Prostate gland (tissue), 2 donors: ENCODE results near the gene SBF2. TPM values are rescaled to one million over a fixed set of nuclear protein-coding genes. Genes with fewer than 3 reads are reported as not detected.

ENCODE experiments used
- DNase-seq: peaks from one replicate; pipeline ENCODE4 v3.0.0-alpha.2; 2019; ENCODE audit warnings: low spot score
- H3K27ac ChIP-seq, 2 donors: fragments of 200-600 bp; sonication (generic); 2 replicates each; pipeline ENCODE4 v1.5.1; 2017 to 2019
- H3K27me3 ChIP-seq: fragments of 200-600 bp; sonication (generic); replicated peaks from 2 replicates; pipeline ENCODE4 v1.5.1; 2019; ENCODE audit not compliant: insufficient read depth
- H3K36me3 ChIP-seq, 2 donors: fragments of 200-600 bp; sonication (generic); 1 replicate in 1 of 2; 2 replicates in 1 of 2; pipeline versions ENCODE4 v1.5.1 to v1.8.1; 2017 to 2019
- H3K4me1 ChIP-seq: fragments of 200-600 bp; sonication (generic); replicated peaks from 2 replicates; pipeline ENCODE4 v1.5.1; 2019
- H3K4me3 ChIP-seq, 2 donors: fragments of 200-600 bp; sonication (generic); 2 replicates each; pipeline ENCODE4 v1.5.1; 2017 to 2019
- H3K9me3 ChIP-seq: fragments of 200-600 bp; sonication (generic); 2 replicates; pipeline ENCODE4 v1.5.1; 2017
- POLR2A ChIP-seq: fragments of 450-650 bp; IDR thresholded peaks from one replicate; pipeline ENCODE4 v1.6.1; 2016; ENCODE audit warnings: antibody characterized with exemption, mild to moderate bottlenecking
- POLR2AphosphoS5 ChIP-seq: sonication (generic); formaldehyde crosslinking; IDR thresholded peaks from one replicate; pipeline ENCODE4 v1.6.1; 2017; ENCODE audit warnings: antibody characterized with exemption
- WGBS: methylation state at CpG from one replicate; pipeline ENCODE4 v1.1.5; 2018; 5-methylcytosine and 5-hydroxymethylcytosine counted together
- intact Hi-C: fragments of 100-400 bp; cut with DNase I; formaldehyde crosslinking; loops from one replicate; pipeline ENCODE4 v1.14.2; 2022
- total RNA-seq, 2 donors: library from RNA; depleted of rRNA; stranded (reverse); fragments of >200 nt; gene quantifications; one replicate each; pipeline ENCODE4 v1.1.0, GENCODE V29; 2016
- TF ChIP-seq, protein P1 (sequence below), 4 experiments: fragments of 200-600 bp in 2 of 4; fragments of 450-650 bp in 2 of 4; sonication (generic) in 2 of 4; IDR thresholded peaks; 1 replicate in 3 of 4; 2 replicates in 1 of 4; pipeline ENCODE4 v1.5.1; 2016 to 2019; ENCODE audit warnings: antibody characterized with exemption in 4 of 4, mild to moderate bottlenecking in 2 of 4, moderate library complexity in 2 of 4

The SBF2 gene
- total RNA-seq, 2 donors from 2014 or later: 35.9 to 56.7 TPM

DNA sequence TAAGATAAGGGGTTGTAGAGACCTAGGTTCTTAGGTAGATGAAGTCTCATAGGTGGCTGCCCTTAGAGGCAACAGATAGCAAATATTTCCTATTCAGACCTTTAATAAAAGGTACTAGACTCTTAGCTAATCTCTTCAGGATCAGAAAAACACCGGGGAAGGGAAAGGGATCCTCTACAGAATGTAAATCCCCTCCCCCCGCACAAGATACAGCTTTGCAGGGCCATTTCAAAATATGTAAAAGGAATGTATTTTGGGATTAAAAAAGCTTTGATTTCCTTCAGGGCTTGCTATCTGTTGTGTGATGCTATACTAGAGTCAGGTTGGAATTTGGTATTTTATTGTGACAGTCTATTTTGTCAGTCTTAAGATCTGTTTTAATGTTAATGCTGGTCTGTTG lies 517.0 kb downstream of the SBF2 start:
- intact Hi-C loops: no loop called here
- peaks cover 2% of the 10 kb centered on the region for H3K4me1 ChIP-seq
- no peak overlapping the region for H3K27ac ChIP-seq
- H3K9me3 ChIP-seq: no peaks in the 10 kb centered on the region
- no peak for DNase-seq
- WGBS: 78% methylated on average over 2 of the region's 2 CpGs
- H3K27me3 ChIP-seq: no peaks in the 10 kb centered on the region
- TF ChIP-seq POLR2A: no peak
- TF ChIP-seq, protein P1, sequence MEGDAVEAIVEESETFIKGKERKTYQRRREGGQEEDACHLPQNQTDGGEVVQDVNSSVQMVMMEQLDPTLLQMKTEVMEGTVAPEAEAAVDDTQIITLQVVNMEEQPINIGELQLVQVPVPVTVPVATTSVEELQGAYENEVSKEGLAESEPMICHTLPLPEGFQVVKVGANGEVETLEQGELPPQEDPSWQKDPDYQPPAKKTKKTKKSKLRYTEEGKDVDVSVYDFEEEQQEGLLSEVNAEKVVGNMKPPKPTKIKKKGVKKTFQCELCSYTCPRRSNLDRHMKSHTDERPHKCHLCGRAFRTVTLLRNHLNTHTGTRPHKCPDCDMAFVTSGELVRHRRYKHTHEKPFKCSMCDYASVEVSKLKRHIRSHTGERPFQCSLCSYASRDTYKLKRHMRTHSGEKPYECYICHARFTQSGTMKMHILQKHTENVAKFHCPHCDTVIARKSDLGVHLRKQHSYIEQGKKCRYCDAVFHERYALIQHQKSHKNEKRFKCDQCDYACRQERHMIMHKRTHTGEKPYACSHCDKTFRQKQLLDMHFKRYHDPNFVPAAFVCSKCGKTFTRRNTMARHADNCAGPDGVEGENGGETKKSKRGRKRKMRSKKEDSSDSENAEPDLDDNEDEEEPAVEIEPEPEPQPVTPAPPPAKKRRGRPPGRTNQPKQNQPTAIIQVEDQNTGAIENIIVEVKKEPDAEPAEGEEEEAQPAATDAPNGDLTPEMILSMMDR (IDR thresholded peaks at IDR 0.05): no peak
- no peak for TF ChIP-seq POLR2AphosphoS5
- no peaks in the 10 kb centered on the region for H3K36me3 ChIP-seq
- H3K4me3 ChIP-seq: no peak overlapping the region

DNA sequence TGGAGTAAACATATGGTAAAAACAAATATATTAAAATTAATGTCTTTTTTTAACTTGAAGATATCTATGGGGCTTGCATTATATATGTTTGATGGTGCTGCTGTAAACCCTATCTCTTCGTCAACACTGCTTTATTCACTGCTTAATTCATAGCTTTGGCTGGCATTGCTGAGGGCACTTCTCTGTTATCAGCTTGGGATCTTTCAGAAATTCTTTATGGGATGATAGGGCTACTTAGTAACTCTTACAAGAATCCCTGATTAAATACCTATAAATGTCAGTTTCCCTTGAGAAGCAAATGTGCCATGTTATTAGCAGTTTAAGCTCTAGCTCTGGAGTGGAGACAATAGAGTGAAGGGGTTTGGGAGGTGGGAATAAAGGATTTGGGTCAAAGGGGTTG lies 517.8 kb downstream of the SBF2 start:
- Histone ChIP-seq H3K36me3 (no peaks in the 10 kb centered on the region), H3K27me3 (no peaks in the 10 kb centered on the region), H3K27ac (no peak overlapping the region), H3K9me3 (no peaks in the 10 kb centered on the region), H3K4me3 (no peak overlapping the region), H3K4me1 (peaks cover 2% of the 10 kb centered on the region)
- TF ChIP-seq POLR2A: no peak
- TF ChIP-seq, protein P1 (IDR thresholded peaks at IDR 0.05): no peak
- TF ChIP-seq POLR2AphosphoS5: no peak
- no peak for DNase-seq
- intact Hi-C loops: no loop called here
- 32% methylated on average over 1 of the region's 1 CpG for WGBS

DNA sequence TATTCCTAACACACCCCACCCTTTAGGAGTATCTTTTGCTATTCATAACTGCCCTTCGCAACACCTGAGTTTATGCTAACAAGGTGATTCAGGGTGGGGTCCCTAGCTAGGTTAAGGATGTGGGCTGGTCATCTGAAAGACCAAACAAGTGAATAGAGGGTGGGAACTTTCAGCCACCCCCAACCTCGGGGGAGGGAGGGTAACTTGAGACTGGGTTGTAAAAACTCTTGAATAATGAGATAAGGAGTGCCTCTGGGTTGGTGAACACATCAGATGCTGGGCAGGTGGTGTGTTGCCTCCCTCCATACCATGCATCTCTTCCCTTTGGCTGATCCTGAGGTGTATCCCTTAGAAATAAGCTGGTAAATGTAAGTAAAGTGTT lies 518.6 kb downstream of the SBF2 start:
- WGBS: 61% methylated on average over 2 of the region's 2 CpGs
- no peak for DNase-seq
- no peak overlapping the region for H3K4me3 ChIP-seq
- intact Hi-C loops: no loop called here
- H3K4me1 ChIP-seq: peaks cover 2% of the 10 kb centered on the region
- H3K9me3 ChIP-seq: no peaks in the 10 kb centered on the region
- no peaks in the 10 kb centered on the region for H3K27me3 ChIP-seq
- TF ChIP-seq POLR2AphosphoS5: no peak
- TF ChIP-seq, protein P1 (IDR thresholded peaks at IDR 0.05): no peak
- TF ChIP-seq POLR2A: no peak
- H3K36me3 ChIP-seq: no peaks in the 10 kb centered on the region
- no peak overlapping the region for H3K27ac ChIP-seq

DNA sequence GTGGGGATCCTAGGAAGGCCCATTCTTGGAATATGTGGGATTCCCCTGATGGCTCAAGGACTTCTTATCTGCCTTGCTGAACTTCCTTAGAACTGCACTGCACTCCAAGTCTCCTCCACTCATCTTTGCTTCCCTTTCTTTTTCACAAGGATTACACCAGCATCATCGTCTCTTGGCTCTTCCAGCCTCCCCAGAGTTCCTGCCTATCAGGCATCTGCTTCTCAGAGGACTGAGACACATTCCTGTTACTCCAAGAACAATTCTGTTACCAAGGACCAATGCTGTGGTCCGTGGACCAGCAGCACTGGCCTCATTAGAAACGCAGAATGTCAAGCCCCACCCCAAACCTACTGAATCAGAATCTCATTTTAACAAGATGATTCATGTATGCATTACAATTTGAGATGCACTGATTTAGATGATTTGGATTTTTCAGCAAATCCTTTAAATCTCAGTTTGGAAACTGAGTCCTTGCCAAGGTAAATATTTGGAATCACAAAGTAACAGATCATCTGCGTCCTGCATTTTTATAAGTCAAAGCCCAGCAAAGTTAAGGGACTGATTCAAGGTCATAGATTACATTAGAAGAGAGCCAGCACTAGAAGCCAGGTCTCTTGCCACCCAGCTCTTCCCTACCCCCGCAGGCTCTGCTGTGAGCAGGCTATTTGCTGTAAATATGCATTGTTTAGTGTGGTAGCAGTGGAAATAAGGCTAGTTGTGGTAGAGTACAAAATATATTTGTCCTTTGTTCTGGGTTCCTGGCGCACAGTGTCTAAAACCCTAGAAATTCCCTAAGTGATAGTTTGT lies 519.2 kb downstream of the SBF2 start:
- peaks cover 2% of the 10 kb centered on the region for H3K4me1 ChIP-seq
- H3K9me3 ChIP-seq: no peaks in the 10 kb centered on the region
- no peak for DNase-seq
- WGBS: 39% methylated on average over 6 of the region's 6 CpGs
- TF ChIP-seq, protein P1 (IDR thresholded peaks at IDR 0.05): no peak
- no peak for TF ChIP-seq POLR2A
- no peak for TF ChIP-seq POLR2AphosphoS5
- no peak overlapping the region for H3K27ac ChIP-seq
- H3K27me3 ChIP-seq: no peaks in the 10 kb centered on the region
- no peak overlapping the region for H3K4me3 ChIP-seq
- intact Hi-C loops: no loop called here
- no peaks in the 10 kb centered on the region for H3K36me3 ChIP-seq

DNA sequence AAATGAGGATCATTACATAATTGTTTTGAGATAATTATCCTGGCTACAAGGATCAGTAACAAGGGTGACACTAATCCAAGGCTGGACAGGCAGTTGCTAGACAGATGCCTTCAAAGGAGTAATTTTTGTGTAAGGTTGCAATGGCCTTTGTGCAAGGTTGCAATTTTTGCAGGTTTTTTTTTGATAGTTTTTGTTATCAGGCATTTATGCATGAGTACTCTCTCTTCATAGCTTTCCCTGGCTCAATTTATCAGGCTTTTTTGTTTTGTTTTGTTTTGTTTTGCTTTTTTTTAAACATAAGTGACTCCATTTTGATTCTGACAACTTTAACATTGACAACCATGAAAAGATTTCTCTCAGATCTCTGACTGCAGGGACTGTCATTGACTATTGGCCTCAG lies 519.9 kb downstream of the SBF2 start:
- Histone ChIP-seq H3K27me3 (no peaks in the 10 kb centered on the region), H3K9me3 (no peaks in the 10 kb centered on the region), H3K4me1 (peaks cover 2% of the 10 kb centered on the region), H3K4me3 (no peak overlapping the region), H3K27ac (no peak overlapping the region), H3K36me3 (no peaks in the 10 kb centered on the region)
- intact Hi-C loops: no loop called here
- TF ChIP-seq POLR2A (no peak), POLR2AphosphoS5 (no peak)
- TF ChIP-seq, protein P1 (IDR thresholded peaks at IDR 0.05): no peak
- no peak for DNase-seq
